Epithelial cell of esophagus (primary cell): ENCODE results near the gene PERM1.

Experiments
- DNase-seq: peaks from one replicate; pipeline ENCODE4 v3.0.0; 2010; ENCODE audit warnings: low read depth
- H3K4me3 ChIP-seq: 2 replicates; pipeline ENCODE4 v1.5.1; 2011; ENCODE audit warnings: mild to moderate bottlenecking, low read length, control low read depth
- TF ChIP-seq, protein P1 (sequence below): IDR thresholded peaks from 2 replicates; pipeline ENCODE4 v1.5.1; 2011; ENCODE audit warnings: low read depth, mild to moderate bottlenecking, low read length, control low read depth, inconsistent platforms; ENCODE audit not compliant: insufficient read depth; ENCODE audit errors: missing control alignments

Gene PERM1

DNA sequence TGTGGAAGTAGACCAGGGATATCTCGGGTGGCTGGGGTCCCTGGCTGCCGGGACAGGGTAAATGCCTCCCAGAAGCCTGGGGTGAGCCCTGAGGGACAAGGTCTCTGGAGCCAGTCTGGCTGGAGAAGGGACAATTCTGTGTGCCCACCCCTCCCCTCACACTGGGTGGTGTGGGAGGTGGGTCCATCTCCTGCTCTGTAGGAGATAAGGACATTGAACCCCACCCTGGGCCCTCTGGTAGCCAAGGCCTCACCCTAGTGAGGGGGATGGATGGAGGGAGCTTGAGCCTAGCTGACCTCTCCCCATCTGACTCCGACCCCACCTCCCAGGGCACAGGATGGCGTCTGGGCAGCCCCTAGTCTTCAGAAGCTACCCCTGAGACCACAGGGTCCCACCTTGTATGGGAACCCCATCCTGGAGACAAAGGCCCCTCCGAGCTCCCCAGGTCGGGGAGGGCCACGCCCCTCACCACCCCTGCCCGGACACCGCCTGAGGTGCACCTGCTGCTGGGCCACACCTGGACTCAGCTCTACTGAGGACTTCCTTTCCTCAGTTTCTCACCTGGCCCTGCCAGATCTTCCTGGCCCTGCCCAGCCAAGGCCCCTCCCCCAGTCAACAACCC is 42.4 kb upstream of the PERM1 start:
- TF ChIP-seq, protein P1, sequence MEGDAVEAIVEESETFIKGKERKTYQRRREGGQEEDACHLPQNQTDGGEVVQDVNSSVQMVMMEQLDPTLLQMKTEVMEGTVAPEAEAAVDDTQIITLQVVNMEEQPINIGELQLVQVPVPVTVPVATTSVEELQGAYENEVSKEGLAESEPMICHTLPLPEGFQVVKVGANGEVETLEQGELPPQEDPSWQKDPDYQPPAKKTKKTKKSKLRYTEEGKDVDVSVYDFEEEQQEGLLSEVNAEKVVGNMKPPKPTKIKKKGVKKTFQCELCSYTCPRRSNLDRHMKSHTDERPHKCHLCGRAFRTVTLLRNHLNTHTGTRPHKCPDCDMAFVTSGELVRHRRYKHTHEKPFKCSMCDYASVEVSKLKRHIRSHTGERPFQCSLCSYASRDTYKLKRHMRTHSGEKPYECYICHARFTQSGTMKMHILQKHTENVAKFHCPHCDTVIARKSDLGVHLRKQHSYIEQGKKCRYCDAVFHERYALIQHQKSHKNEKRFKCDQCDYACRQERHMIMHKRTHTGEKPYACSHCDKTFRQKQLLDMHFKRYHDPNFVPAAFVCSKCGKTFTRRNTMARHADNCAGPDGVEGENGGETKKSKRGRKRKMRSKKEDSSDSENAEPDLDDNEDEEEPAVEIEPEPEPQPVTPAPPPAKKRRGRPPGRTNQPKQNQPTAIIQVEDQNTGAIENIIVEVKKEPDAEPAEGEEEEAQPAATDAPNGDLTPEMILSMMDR: no peak
- no peak overlapping the region for H3K4me3 ChIP-seq
- DNase-seq: no peak

DNA sequence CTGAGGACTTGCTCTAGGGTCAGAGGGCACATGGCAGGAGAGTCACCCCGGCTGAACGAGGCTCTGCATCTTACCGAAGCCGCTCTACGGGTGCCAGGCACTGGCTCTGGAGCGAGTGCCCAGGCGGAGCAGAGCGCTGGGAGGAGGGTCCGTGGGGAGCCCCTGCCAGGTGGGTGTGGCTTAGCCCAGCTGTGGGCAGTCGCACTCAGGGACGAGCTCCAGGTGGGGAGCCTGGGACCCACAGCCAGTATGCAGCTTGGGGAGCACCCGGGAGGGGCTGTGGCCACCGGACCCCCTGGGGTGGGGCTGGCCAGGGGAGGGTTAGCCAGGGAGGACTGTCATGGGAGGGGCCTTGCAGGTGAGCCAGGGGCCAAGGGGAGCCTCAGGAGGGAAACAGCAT is 41.8 kb upstream of the PERM1 start:
- DNase-seq: no peak
- TF ChIP-seq, protein P1: no peak
- H3K4me3 ChIP-seq: no peak overlapping the region

DNA sequence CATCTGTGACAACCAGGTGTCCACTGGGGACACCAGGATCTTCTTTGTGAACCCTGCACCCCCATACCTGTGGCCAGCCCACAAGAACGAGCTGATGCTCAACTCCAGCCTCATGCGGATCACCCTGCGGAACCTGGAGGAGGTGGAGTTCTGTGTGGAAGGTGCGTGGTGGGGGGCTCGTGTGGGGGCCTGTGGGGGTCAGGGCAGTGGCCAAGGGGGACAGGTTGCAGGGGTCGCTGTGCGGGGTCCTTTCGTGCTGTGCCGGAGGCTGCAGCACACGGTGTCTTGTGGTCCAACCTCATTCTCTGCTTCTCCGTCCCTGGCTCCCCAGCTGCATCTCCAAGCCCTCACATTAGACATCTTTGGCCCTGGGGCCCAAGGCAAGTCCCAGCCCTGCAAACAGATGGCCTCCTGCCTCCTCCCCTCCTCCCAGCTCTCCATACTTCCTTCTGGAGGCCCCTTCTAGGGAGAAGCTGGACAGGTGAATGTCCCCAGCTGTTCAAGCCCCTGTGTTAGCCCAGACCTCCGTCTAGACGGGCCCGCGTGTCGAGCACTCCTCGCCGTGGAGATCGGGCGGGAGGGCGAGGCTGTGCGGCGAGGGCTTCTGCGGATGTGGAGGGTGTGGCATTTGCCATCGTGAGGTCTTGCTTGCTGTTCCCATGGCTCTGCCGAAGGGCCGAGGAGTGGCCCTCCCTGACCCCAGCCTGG is 40.6 kb upstream of the PERM1 start:
- TF ChIP-seq, protein P1: no peak
- no peak for DNase-seq
- no peak overlapping the region for H3K4me3 ChIP-seq

DNA sequence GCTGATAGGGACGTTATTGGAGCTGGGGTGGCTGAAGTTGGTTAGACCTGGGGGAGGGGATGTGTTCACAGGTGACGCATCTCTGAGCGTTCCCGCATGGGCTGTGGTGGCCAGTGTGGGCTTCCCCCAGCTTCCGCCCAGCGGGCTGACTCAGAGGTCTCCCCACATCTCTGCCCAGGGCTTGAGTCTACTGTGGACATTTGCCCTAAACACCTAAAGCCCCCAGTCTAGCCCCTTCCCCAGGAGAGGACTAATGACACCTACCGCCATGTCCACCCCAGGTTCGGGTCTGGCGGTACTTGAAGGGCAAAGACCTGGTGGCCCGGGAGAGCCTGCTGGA is 40.0 kb upstream of the PERM1 start:
- TF ChIP-seq, protein P1: no peak
- DNase-seq: peak; percentile 74
- peak overlapping the region; percentile 60 for H3K4me3 ChIP-seq

DNA sequence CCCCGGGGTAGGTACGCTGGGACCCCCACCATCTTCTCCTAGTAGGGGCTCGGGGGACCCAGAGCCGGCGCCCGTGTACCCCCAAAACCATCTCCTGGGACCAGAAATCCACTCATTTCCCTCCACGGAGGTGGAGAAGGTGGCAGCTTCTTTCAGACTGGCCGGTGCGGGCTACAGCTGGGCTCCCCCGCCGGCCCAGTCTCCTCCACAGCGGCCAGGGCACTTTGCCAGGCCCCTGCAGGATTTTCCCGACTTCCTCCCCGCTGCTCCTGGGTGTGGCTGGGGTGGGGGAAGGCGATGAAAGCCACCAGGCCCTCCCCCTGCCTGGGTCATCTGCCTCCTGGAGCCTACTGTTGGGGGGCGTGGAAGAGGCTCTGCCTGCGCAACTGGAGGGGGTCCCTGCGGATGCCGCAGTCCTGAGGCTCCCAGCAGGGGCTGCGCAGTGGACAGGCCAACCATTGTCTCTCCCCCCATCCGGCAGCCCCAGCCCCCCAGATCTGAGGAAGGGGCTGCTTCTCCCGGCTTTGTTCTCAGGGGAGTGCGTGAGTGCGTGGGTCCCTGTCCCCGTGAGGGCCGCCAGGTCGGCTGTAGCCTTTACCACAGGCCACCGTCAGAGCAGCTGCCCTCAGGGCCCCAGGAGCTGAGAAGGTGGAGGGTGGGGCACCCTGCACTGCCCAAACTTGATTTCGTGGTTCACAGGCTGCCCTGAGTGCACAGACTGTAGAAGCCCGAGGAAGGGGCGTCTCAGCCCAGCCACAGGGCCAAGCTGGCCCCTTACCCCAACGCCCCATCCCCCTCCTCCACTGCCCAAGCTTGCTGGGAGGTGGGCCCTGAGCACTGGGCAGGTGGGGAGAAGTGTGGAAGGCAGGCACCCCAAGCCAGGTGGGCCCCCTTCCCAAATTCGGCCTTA is 39.4 kb upstream of the PERM1 start:
- TF ChIP-seq, protein P1: no peak
- peak overlapping the region; percentile 60 for H3K4me3 ChIP-seq
- DNase-seq: peak; percentile 63

DNA sequence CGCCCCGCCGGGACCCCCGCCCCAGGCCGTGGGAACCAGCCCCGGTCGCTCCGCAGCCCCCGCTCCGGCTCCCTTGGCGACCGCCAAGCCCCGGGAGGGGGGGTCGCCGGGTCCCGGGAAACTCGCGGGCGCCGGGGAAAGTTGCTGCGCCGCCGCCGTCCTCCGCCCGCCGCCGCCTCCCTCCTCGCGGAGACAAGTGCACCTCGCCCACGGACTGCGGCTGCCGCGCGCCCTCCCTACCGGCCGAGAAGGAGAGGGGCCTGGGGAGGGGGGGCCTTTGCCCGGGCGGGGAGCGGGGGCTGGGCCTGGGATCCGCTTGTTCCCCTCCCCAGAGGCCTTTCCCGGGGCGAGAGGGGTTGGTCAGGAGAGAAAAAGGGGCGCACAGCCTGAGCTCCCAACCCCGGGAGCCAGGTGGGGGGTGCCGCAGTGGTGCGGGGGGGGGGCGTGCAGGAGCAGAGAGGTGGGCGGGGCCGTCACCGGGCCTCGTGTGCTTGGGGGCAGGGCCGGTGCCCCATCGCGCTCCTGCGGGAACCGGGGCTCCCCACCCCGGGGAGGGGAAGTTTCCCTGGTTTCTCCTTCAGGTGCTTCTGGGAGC is 38.6 kb upstream of the PERM1 start:
- TF ChIP-seq, protein P1: no peak
- DNase-seq: peak; percentile 42
- peak overlapping the region; percentile 60 for H3K4me3 ChIP-seq
